ENCODE data around the gene CYB561A3. TPM values are rescaled to one million over a fixed set of nuclear protein-coding genes. Genes with fewer than 3 reads are reported as not detected.

Gene CYB561A3
- total RNA-seq, 2 experiments from 2014 or later: 32.4 to 33.5 TPM

GRCh38 chr11:61369372-61370348 lies 8.0 kb upstream of the CYB561A3 start:
- H3K36me3 Mint-ChIP-seq (ENCODE audit: low read depth): peaks cover 50% of the 10 kb centered on the region
- H3K27me3 Mint-ChIP-seq: no peaks in the 10 kb centered on the region
- TF ChIP-seq, protein P1, sequence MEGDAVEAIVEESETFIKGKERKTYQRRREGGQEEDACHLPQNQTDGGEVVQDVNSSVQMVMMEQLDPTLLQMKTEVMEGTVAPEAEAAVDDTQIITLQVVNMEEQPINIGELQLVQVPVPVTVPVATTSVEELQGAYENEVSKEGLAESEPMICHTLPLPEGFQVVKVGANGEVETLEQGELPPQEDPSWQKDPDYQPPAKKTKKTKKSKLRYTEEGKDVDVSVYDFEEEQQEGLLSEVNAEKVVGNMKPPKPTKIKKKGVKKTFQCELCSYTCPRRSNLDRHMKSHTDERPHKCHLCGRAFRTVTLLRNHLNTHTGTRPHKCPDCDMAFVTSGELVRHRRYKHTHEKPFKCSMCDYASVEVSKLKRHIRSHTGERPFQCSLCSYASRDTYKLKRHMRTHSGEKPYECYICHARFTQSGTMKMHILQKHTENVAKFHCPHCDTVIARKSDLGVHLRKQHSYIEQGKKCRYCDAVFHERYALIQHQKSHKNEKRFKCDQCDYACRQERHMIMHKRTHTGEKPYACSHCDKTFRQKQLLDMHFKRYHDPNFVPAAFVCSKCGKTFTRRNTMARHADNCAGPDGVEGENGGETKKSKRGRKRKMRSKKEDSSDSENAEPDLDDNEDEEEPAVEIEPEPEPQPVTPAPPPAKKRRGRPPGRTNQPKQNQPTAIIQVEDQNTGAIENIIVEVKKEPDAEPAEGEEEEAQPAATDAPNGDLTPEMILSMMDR (IDR thresholded peaks at IDR 0.05): no peak
- peak overlapping the region; percentile 63 for H3K27ac Mint-ChIP-seq
- intact Hi-C loops (cut with micrococcal nuclease): no loop called here
- DNase-seq (no peak), ATAC-seq (peak; percentile 13)
- peaks cover 15% of the 10 kb centered on the region for H3K4me1 Mint-ChIP-seq (ENCODE audit: low read depth)
- ChIA-PET POLR2A (interaction anchor here (1.2 to 3.2 kb wide), 7 partner anchors 7 to 36 kb away, joined by 3 to 13 read pairs (median 4); partner anchors contain the start of genes CYB561A3, DDB1, TKFC and TMEM138), CTCF (interaction anchor here (0.7 to 2.7 kb wide), 6 partner anchors 9 to 66 kb away, joined by 3 to 24 read pairs (median 3); no protein-coding TSS in a partner anchor)
- H3K9me3 Mint-ChIP-seq: no peaks in the 10 kb centered on the region
- no peak overlapping the region for H3K4me3 Mint-ChIP-seq

DNA sequence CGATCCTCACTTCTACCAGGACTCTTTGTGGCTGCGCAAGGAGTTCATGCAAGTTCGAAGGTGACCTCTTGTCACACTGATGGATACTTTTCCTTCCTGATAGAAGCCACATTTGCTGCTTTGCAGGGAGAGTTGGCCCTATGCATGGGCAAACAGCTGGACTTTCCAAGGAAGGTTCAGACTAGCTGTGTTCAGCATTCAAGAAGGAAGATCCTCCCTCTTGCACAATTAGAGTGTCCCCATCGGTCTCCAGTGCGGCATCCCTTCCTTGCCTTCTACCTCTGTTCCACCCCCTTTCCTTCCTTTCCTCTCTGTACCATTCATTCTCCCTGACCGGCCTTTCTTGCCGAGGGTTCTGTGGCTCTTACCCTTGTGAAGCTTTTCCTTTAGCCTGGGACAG lies 7.0 kb upstream of the CYB561A3 start:
- Mint-ChIP-seq H3K36me3 (ENCODE audit: low read depth) (peaks cover 51% of the 10 kb centered on the region), H3K9me3 (no peaks in the 10 kb centered on the region), H3K4me1 (ENCODE audit: low read depth) (peaks cover 17% of the 10 kb centered on the region), H3K27me3 (no peaks in the 10 kb centered on the region), H3K27ac (no peak overlapping the region), H3K4me3 (no peak overlapping the region)
- intact Hi-C loops (cut with micrococcal nuclease): no loop called here
- CTCF ChIA-PET: interaction anchor here (1.0 to 2.7 kb wide), 5 partner anchors 10 to 67 kb away, joined by 3 to 24 read pairs (median 3); no protein-coding TSS in a partner anchor
- DNase-seq (no peak), ATAC-seq (no peak)
- TF ChIP-seq, protein P1 (IDR thresholded peaks at IDR 0.05): no peak
- POLR2A ChIA-PET: interaction anchor here (0.7 to 2.8 kb wide), 4 partner anchors 13 to 35 kb away, joined by 3 to 11 read pairs (median 3); partner anchors contain the start of genes DDB1 and TKFC

GRCh38 chr11:61367406-61367805 lies 5.7 kb upstream of the CYB561A3 start:
- TF ChIP-seq, protein P1 (IDR thresholded peaks at IDR 0.05): no peak
- ChIA-PET POLR2A (interaction anchor here (0.8 to 2.8 kb wide), 5 partner anchors 18 to 208 kb away, joined by 3 to 11 read pairs (median 3); partner anchors contain the start of genes DDB1 and TKFC), CTCF (interaction anchor here (8.9 to 16.8 kb wide), 2 partner anchors 18 to 29 kb away, joined by 86 to 181 read pairs; partner anchors contain the start of genes DDB1 and TKFC)
- Mint-ChIP-seq H3K4me3 (no peak overlapping the region), H3K27me3 (no peaks in the 10 kb centered on the region), H3K36me3 (ENCODE audit: low read depth) (peaks cover 54% of the 10 kb centered on the region), H3K4me1 (ENCODE audit: low read depth) (peaks cover 27% of the 10 kb centered on the region), H3K9me3 (no peaks in the 10 kb centered on the region), H3K27ac (no peak overlapping the region)
- intact Hi-C loops (cut with micrococcal nuclease): no loop called here
- ATAC-seq (no peak), DNase-seq (no peak)

GRCh38 chr11:61364012-61364675 lies 2.5 kb upstream of the CYB561A3 start:
- Mint-ChIP-seq H3K4me1 (ENCODE audit: low read depth) (peaks cover 27% of the 10 kb centered on the region), H3K36me3 (ENCODE audit: low read depth) (peaks cover 33% of the 10 kb centered on the region), H3K4me3 (peak overlapping the region; percentile 99), H3K9me3 (no peaks in the 10 kb centered on the region), H3K27ac (peak overlapping the region; percentile 3), H3K27me3 (no peaks in the 10 kb centered on the region)
- CTCF ChIA-PET: interaction anchor here (3.5 to 16.8 kb wide), 3 partner anchors 21 to 71 kb away, joined by 17 to 181 read pairs (median 86); partner anchors contain the start of genes DDB1 and TKFC
- TF ChIP-seq, protein P1 (IDR thresholded peaks at IDR 0.05): no peak
- DNase-seq (no peak), ATAC-seq (no peak)
- intact Hi-C loops (cut with micrococcal nuclease): no loop called here
- POLR2A ChIA-PET: interaction anchor here (0.6 to 6.5 kb wide), 11 partner anchors 11 to 414 kb away, joined by 3 to 59 read pairs (median 8); partner anchors contain the start of genes CPSF7, DDB1, SDHAF2 and TKFC
